ENCODE results near the gene CTDSPL. TPM values are rescaled to one million over a fixed set of nuclear protein-coding genes. Genes with fewer than 3 reads are reported as not detected.

The CTDSPL gene
- total and polyA plus RNA-seq, 2 of the 13 experiments (the other 11 are each of a cell fraction or from before 2014, with no cell fraction given), result 26.1 to 142 TPM

DNA sequence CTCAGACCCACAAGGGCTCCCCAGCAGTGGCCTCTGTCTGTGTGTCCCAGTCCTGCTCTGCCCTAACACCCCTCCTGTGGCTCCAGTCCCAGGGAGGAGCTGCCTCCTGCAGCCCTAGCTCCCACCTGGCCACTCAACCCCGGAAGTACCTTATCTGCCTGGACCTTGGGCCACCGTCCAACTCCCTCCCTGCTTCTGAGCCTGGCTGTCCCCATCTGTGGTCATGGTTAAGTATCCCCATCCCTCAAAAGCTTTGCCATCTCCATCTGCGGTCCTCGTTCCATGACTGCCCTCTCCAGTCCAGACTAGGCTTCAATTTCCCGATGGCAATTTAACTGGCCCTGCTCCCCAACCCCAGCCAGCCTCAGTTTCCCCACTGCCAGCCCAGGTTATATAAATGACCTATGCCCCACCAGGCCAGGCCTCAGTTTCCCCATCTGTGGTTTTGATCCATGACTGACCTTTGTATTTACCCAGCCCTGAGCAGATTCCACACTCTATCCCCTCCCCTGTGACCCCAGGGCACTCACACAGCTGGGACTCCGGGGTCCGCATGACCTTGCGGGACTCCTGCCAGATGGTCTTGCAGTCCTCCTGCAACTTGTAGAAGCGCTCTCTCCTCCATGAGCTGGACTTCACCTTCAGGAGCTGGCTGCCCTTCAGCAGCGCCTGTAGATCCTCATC, 158.1 kb downstream of the CTDSPL start (continued):
- no peak for TF ChIP-seq ZNF639 (CRISPR knock-in tag; conservative IDR thresholded peaks at IDR 0.05)
- no peak for TF ChIP-seq MATR3 (CRISPR knock-in tag; IDR thresholded peaks at IDR 0.05)
- TF ChIP-seq, protein P1, sequence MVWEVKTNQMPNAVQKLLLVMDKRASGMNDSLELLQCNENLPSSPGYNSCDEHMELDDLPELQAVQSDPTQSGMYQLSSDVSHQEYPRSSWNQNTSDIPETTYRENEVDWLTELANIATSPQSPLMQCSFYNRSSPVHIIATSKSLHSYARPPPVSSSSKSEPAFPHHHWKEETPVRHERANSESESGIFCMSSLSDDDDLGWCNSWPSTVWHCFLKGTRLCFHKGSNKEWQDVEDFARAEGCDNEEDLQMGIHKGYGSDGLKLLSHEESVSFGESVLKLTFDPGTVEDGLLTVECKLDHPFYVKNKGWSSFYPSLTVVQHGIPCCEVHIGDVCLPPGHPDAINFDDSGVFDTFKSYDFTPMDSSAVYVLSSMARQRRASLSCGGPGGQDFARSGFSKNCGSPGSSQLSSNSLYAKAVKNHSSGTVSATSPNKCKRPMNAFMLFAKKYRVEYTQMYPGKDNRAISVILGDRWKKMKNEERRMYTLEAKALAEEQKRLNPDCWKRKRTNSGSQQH (CRISPR knock-in tag; IDR thresholded peaks at IDR 0.05; ENCODE audit: low read depth), result no peak
- TF ChIP-seq HHEX (CRISPR knock-in tag; IDR thresholded peaks at IDR 0.05), result no peak
- TF ChIP-seq ZNF225 (CRISPR knock-in tag; IDR thresholded peaks at IDR 0.05), result no peak
- no peak for TF ChIP-seq ZKSCAN1 (IDR thresholded peaks at IDR 0.05; ENCODE audit: low read length)
- TF ChIP-seq, protein P2, sequence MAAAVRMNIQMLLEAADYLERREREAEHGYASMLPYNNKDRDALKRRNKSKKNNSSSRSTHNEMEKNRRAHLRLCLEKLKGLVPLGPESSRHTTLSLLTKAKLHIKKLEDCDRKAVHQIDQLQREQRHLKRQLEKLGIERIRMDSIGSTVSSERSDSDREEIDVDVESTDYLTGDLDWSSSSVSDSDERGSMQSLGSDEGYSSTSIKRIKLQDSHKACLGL (CRISPR knock-in tag; IDR thresholded peaks at IDR 0.05), result no peak
- TF ChIP-seq, protein P3, sequence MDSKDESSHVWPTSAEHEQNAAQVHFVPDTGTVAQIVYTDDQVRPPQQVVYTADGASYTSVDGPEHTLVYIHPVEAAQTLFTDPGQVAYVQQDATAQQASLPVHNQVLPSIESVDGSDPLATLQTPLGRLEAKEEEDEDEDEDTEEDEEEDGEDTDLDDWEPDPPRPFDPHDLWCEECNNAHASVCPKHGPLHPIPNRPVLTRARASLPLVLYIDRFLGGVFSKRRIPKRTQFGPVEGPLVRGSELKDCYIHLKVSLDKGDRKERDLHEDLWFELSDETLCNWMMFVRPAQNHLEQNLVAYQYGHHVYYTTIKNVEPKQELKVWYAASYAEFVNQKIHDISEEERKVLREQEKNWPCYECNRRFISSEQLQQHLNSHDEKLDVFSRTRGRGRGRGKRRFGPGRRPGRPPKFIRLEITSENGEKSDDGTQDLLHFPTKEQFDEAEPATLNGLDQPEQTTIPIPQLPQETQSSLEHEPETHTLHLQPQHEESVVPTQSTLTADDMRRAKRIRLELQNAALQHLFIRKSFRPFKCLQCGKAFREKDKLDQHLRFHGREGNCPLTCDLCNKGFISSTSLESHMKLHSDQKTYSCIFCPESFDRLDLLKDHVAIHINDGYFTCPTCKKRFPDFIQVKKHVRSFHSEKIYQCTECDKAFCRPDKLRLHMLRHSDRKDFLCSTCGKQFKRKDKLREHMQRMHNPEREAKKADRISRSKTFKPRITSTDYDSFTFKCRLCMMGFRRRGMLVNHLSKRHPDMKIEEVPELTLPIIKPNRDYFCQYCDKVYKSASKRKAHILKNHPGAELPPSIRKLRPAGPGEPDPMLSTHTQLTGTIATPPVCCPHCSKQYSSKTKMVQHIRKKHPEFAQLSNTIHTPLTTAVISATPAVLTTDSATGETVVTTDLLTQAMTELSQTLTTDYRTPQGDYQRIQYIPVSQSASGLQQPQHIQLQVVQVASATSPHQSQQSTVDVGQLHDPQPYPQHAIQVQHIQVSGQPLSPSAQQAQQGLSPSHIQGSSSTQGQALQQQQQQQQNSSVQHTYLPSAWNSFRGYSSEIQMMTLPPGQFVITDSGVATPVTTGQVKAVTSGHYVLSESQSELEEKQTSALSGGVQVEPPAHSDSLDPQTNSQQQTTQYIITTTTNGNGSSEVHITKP (CRISPR knock-in tag; IDR thresholded peaks at IDR 0.05; ENCODE audit: low read depth), result no peak
- 0 out of 2 replicates have a peak, but pooled peaks have one; percentile 17 for TF ChIP-seq GABPB1 (CRISPR knock-in tag; IDR thresholded peaks at IDR 0.05)
- TF ChIP-seq, protein P4, sequence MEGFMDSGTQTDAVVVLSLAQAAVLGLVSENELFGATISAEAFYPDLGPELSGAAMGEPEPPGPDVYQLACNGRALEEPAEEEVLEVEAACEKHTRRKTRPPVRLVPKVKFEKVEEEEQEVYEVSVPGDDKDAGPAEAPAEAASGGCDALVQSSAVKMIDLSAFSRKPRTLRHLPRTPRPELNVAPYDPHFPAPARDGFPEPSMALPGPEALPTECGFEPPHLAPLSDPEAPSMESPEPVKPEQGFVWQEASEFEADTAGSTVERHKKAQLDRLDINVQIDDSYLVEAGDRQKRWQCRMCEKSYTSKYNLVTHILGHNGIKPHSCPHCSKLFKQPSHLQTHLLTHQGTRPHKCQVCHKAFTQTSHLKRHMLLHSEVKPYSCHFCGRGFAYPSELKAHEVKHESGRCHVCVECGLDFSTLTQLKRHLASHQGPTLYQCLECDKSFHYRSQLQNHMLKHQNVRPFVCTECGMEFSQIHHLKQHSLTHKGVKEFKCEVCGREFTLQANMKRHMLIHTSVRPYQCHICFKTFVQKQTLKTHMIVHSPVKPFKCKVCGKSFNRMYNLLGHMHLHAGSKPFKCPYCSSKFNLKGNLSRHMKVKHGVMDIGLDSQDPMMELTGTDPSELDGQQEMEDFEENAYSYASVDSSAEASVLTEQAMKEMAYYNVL (CRISPR knock-in tag; IDR thresholded peaks at IDR 0.05; ENCODE audit: borderline replicate concordance), result no peak
- TF ChIP-seq PHF21A (CRISPR knock-in tag; IDR thresholded peaks at IDR 0.05), result no peak
- no peak for TF ChIP-seq ZNF644 (CRISPR knock-in tag; IDR thresholded peaks at IDR 0.05; ENCODE audit: low read depth)
- TF ChIP-seq YEATS2 (CRISPR knock-in tag; IDR thresholded peaks at IDR 0.05; ENCODE audit: borderline replicate concordance), result no peak
- peak; percentile 48 for TF ChIP-seq ZNF687 (CRISPR knock-in tag; IDR thresholded peaks at IDR 0.05)
- TF ChIP-seq IKZF1 (IDR thresholded peaks at IDR 0.05), result no peak
- no peak for TF ChIP-seq NBN (conservative IDR thresholded peaks at IDR 0.05)
- no peak for TF ChIP-seq THAP11 (CRISPR knock-in tag; IDR thresholded peaks at IDR 0.05)

Data from HepG2 (cell line).